Measurements from ENCODE around the gene GLI3.

Gene GLI3

GRCh38 chr7:41996381-41997035, 240.5 kb downstream of the GLI3 start:
- no peak overlapping the region for H3K4me3 ChIP-seq
- DNase-seq (ENCODE audit: low spot score) = no peak
- no peak for TF ChIP-seq CTCF (IDR thresholded peaks at IDR 0.05)
- no peak overlapping the region for H3K27ac ChIP-seq

- DNase-seq (ENCODE audit: low spot score) = no peak
- Histone ChIP-seq H3K27ac (no peak overlapping the region), H3K4me3 (no peak overlapping the region)
- TF ChIP-seq CTCF (IDR thresholded peaks at IDR 0.05) = no peak
Measured at GRCh38 chr7:41995632-41996271, 241.3 kb downstream of the GLI3 start.

GRCh38 chr7:41994746-41995110, 242.3 kb downstream of the GLI3 start:
- no peak overlapping the region for H3K27ac ChIP-seq

GRCh38 chr7:41994036-41994745, 242.8 kb downstream of the GLI3 start:
- no peak for TF ChIP-seq CTCF (IDR thresholded peaks at IDR 0.05)
- Histone ChIP-seq H3K27ac (no peak overlapping the region), H3K4me3 (no peak overlapping the region)
- DNase-seq (ENCODE audit: low spot score) = no peak

More at GRCh38 chr7:41994746-41995110, 242.3 kb downstream of the GLI3 start:
- no peak overlapping the region for H3K4me3 ChIP-seq
- TF ChIP-seq CTCF (IDR thresholded peaks at IDR 0.05) = no peak
- DNase-seq (ENCODE audit: low spot score) = no peak

- no peak for TF ChIP-seq CTCF (IDR thresholded peaks at IDR 0.05)
- Histone ChIP-seq H3K27ac (no peak overlapping the region), H3K4me3 (no peak overlapping the region)
- DNase-seq (ENCODE audit: low spot score) = no peak
Measured at GRCh38 chr7:41992881-41993867, 243.8 kb downstream of the GLI3 start.

- Histone ChIP-seq H3K4me3 (no peak overlapping the region), H3K27ac (no peak overlapping the region)
- TF ChIP-seq CTCF (IDR thresholded peaks at IDR 0.05) = no peak
- no peak for DNase-seq (ENCODE audit: low spot score)
Measured at GRCh38 chr7:41984888-41985287, 252.1 kb downstream of the GLI3 start.

Measured in coronary artery (tissue), 2 donors.